Measurements from ENCODE around the gene GNAT2.

Gene GNAT2

DNA sequence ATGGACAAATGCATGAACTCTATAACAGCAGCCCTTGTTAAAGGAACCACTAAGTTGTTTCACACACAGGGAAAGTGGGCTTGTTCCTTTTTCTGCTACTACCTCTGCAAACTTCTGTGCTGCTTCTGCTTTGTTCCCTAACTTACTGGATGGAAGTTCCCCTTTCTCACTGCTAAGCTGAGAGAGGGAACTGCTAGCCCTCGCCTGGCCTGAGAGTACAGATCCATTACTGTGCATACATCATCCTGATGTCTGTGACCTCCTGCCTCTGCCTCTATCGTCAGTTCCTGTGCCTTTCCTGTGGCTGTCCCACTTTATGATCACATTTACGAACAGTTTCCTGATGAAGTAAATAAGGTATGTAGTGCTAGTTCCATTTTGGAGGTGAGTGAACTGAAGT, 3.5 kb downstream of the GNAT2 start:
- H3K9ac ChIP-seq (ENCODE audit: low read length) = no peak overlapping the region
- H3K36me3 ChIP-seq (ENCODE audit: control insufficient read depth, insufficient read depth, low read length, severe bottlenecking) = no peaks in the 10 kb centered on the region
- no peaks in the 10 kb centered on the region for H3K27me3 ChIP-seq (replicated peaks; ENCODE audit: control insufficient read depth, insufficient read depth, low read length)
- no peaks in the 10 kb centered on the region for H3K9me3 ChIP-seq (ENCODE audit: control insufficient read depth, low read length)
- DNase-seq (ENCODE audit: low read depth) = no peak
- peaks cover 29% of the 10 kb centered on the region for H3K4me1 ChIP-seq (ENCODE audit: control insufficient read depth, insufficient read depth, low read length)
- H3K4me3 ChIP-seq (ENCODE audit: low read length) = no peak overlapping the region

DNA sequence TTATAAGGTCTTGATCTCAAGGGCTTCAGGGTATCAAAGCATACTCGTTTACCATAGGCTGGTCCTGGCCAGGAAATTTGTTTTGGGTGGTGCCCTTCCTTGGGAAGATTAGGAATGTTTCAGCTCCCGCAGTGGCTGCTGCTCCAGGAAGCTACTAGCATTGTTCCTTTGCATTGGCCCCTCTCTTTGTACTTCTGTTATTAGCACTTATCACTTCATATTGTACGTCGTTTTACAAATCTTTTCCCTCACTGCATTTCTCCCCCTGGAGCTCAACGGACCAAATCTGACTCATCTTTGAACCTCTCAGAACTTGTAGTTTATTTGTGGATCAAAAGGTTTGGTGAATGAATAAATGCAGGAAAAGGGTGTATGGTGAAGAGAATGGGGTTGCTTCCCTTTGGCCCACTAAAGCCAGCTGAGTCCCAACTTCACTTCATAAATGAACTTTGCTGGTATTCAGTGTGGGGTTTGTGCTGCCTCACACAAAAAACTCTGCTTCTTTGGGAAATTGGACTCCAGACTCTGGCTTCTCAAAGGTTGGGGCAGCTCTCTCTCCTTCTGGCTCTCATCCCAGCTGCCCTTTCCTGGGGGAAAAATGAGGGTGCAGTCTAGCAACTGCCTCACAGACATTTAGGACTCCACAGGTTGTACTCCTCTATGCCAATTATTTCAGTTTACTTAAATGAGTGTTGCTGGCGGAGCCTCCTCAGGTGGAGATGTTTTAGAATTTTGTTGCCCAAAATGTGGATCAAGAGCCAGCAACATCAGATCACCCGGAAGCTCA, 5.9 kb downstream of the GNAT2 start:
- Histone ChIP-seq H3K27me3 (replicated peaks; ENCODE audit: control insufficient read depth, insufficient read depth, low read length) (no peaks in the 10 kb centered on the region), H3K4me3 (ENCODE audit: low read length) (no peak overlapping the region)
- DNase-seq (ENCODE audit: low read depth) = no peak

DNA sequence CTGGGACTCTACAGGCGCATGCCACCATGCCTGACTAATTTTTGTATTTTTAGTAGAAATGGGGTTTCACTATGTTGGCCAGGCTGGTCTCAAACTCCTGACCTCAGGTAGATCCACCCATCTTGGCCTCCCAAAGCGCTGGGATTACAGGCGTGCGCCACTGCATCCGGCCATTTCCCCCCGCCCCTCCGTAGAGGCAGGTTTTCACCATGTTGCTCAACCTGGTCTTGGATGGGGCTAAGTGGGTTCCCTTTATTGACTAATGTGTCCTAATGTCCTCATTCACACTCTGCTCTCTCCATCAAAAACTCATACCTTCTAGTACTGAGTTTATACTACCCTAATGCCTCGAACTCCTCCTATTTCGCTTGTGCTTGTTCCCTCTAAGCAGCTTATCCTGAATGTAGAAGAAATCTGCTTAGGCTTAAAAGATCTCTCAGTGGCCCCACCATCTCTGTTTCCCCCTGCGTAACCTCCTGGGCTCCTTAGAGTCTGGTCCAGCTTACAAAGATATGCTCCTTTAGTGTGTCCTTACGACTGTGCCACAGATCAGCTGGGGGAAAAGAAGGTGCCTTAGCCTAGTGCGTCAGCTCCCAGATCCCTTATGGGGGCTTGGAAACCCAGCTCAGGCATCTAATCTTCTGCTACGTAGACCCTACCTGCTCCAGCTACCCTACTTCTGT, 8.0 kb downstream of the GNAT2 start:
- peaks cover 11% of the 10 kb centered on the region for H3K4me1 ChIP-seq (ENCODE audit: control insufficient read depth, insufficient read depth, low read length)
- H3K36me3 ChIP-seq (ENCODE audit: control insufficient read depth, insufficient read depth, low read length, severe bottlenecking) = no peaks in the 10 kb centered on the region
- H3K4me3 ChIP-seq (ENCODE audit: low read length) = no peak overlapping the region
- no peaks in the 10 kb centered on the region for H3K9me3 ChIP-seq (ENCODE audit: control insufficient read depth, low read length)
- DNase-seq (ENCODE audit: low read depth) = no peak
- H3K27me3 ChIP-seq (replicated peaks; ENCODE audit: control insufficient read depth, insufficient read depth, low read length) = no peaks in the 10 kb centered on the region
- H3K9ac ChIP-seq (ENCODE audit: low read length) = no peak overlapping the region

More for the DNA sequence above, 5.9 kb downstream of the GNAT2 start:
- Histone ChIP-seq H3K4me1 (ENCODE audit: control insufficient read depth, insufficient read depth, low read length) (peaks cover 22% of the 10 kb centered on the region), H3K9me3 (ENCODE audit: control insufficient read depth, low read length) (no peaks in the 10 kb centered on the region), H3K36me3 (ENCODE audit: control insufficient read depth, insufficient read depth, low read length, severe bottlenecking) (no peaks in the 10 kb centered on the region), H3K9ac (ENCODE audit: low read length) (no peak overlapping the region)

DNA sequence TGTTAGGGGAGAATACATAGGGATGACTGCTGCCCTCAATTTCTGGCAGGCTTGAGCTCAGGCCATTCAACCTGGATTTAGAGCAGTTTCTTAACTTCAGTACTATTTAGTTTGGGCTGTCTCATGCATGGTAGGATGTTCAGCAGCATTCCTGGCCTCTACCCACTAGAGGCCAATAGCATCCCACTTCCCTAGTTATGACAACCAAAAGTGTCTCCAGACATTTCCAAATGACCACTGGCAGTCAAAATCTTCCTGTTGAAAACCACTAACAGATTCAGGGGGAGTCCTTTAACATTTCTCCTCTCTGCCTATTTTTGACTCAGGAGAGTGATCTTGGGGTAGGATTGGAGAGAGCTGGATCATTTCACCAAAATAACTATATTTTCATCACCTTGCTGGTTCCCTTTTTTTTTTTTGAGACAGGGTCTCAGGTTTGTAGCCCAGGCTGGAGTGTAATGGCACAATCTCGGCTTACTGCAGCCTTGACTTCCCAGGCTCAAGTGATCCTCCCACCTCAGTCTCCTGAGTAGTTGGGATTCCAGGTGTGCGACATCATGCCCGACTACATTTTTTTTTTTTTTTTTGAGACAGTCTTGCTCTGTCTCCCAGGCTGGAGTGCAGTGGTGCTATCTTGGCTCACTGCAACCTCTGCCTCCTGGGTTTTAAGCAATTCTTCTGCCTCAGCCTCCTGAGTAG, 8.7 kb downstream of the GNAT2 start:
- H3K4me1 ChIP-seq (ENCODE audit: control insufficient read depth, insufficient read depth, low read length) = peaks cover 11% of the 10 kb centered on the region
- H3K9ac ChIP-seq (ENCODE audit: low read length) = no peak overlapping the region
- H3K27me3 ChIP-seq (replicated peaks; ENCODE audit: control insufficient read depth, insufficient read depth, low read length) = no peaks in the 10 kb centered on the region
- no peak overlapping the region for H3K4me3 ChIP-seq (ENCODE audit: low read length)
- H3K9me3 ChIP-seq (ENCODE audit: control insufficient read depth, low read length) = no peaks in the 10 kb centered on the region
- DNase-seq (ENCODE audit: low read depth) = peak; percentile 9
- no peaks in the 10 kb centered on the region for H3K36me3 ChIP-seq (ENCODE audit: control insufficient read depth, insufficient read depth, low read length, severe bottlenecking)

DNA sequence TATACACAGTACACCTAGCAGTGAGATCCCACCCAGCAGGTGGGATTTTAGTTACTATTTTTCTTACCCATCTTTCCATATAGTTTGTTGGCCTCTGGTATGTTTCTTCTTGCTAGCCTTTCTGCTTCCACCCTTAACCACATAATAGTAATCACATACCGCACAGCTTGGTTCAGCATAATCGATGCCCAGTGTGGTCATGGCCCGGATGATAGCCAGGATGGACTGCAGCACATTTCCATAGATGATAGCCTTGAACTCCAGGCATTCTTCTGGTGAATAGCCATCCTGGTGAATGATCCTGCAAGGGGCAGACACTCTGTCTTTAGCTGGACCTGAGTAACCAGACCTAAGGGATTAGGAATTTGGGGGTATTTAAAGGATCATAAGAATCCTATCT, 9.5 kb downstream of the GNAT2 start:
- no peaks in the 10 kb centered on the region for H3K9me3 ChIP-seq (ENCODE audit: control insufficient read depth, low read length)
- no peak for DNase-seq (ENCODE audit: low read depth)
- no peaks in the 10 kb centered on the region for H3K36me3 ChIP-seq (ENCODE audit: control insufficient read depth, insufficient read depth, low read length, severe bottlenecking)
- no peak overlapping the region for H3K4me3 ChIP-seq (ENCODE audit: low read length)
- H3K4me1 ChIP-seq (ENCODE audit: control insufficient read depth, insufficient read depth, low read length) = peaks cover 11% of the 10 kb centered on the region
- H3K9ac ChIP-seq (ENCODE audit: low read length) = no peak overlapping the region
- no peaks in the 10 kb centered on the region for H3K27me3 ChIP-seq (replicated peaks; ENCODE audit: control insufficient read depth, insufficient read depth, low read length)

DNA sequence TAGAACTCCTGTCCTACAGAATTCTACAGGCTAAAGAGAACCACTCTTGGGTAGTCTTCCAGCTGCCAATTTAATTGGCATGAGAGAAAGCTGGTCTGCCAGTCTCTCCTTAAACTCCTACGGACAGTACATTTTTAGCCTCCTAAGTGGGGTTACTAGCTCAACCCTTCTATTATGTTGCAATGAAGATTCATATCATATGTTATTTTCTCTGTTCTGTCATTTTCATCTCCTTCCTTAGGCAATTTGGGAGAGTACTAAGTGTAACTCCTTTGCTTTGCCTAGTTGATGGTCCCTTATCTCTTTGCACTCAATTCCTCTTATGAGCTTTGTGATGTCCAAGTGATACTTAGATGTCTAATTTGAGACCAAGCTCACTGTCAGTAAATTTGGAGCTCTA, 14.0 kb downstream of the GNAT2 start:
- H3K9ac ChIP-seq (ENCODE audit: low read length) = no peak overlapping the region
- no peaks in the 10 kb centered on the region for H3K9me3 ChIP-seq (ENCODE audit: control insufficient read depth, low read length)
- H3K36me3 ChIP-seq (ENCODE audit: control insufficient read depth, insufficient read depth, low read length, severe bottlenecking) = peaks cover 18% of the 10 kb centered on the region
- H3K4me3 ChIP-seq (ENCODE audit: low read length) = no peak overlapping the region
- no peak for DNase-seq (ENCODE audit: low read depth)
- H3K27me3 ChIP-seq (replicated peaks; ENCODE audit: control insufficient read depth, insufficient read depth, low read length) = no peaks in the 10 kb centered on the region
- no peaks in the 10 kb centered on the region for H3K4me1 ChIP-seq (ENCODE audit: control insufficient read depth, insufficient read depth, low read length)

DNA sequence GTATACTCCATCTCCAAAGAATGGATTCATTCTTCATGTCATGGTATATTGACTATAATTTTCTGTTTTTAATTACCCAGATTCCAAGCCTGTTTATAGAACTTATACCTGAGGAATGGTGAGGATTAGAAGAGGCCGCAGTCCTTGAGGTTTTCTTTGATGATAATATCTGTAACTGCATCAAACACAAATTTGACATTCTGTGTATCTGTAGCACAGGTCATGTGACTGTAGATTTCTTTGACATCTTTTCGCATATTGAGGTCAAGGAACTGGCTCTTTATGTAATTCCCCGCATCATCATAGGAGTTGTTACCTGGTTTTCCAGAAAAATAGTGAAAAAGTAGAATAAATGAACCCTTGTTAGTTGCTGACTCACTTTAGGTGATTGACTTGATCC, 16.2 kb downstream of the GNAT2 start:
- no peaks in the 10 kb centered on the region for H3K27me3 ChIP-seq (replicated peaks; ENCODE audit: control insufficient read depth, insufficient read depth, low read length)
- no peak overlapping the region for H3K4me3 ChIP-seq (ENCODE audit: low read length)
- peaks cover 24% of the 10 kb centered on the region for H3K36me3 ChIP-seq (ENCODE audit: control insufficient read depth, insufficient read depth, low read length, severe bottlenecking)
- H3K9ac ChIP-seq (ENCODE audit: low read length) = no peak overlapping the region
- no peaks in the 10 kb centered on the region for H3K4me1 ChIP-seq (ENCODE audit: control insufficient read depth, insufficient read depth, low read length)
- DNase-seq (ENCODE audit: low read depth) = no peak
- H3K9me3 ChIP-seq (ENCODE audit: control insufficient read depth, low read length) = no peaks in the 10 kb centered on the region

DNA sequence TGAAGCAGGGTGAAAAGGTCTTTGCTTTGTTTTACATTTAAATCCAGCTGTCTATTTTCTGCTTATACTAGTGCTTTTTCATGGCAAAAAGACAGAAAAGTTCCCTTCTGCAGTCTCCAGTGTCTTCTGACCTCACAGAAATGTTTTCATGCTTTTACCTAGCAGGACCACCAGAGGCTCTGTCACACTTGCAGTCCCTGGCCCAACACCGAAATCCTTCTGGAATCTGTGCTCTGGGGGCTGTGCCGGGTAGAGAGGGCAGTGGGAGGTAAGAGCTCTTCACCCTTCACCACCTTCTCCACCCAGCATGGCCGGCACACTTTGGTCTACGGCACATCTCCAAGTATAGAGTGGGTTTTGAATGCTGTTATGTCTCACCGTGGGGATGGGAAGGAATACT, 20.8 kb downstream of the GNAT2 start:
- Histone ChIP-seq H3K9me3 (ENCODE audit: control insufficient read depth, low read length) (no peaks in the 10 kb centered on the region), H3K27me3 (replicated peaks; ENCODE audit: control insufficient read depth, insufficient read depth, low read length) (no peaks in the 10 kb centered on the region), H3K36me3 (ENCODE audit: control insufficient read depth, insufficient read depth, low read length, severe bottlenecking) (peaks cover 50% of the 10 kb centered on the region), H3K9ac (ENCODE audit: low read length) (no peak overlapping the region), H3K4me1 (ENCODE audit: control insufficient read depth, insufficient read depth, low read length) (peaks cover 6% of the 10 kb centered on the region), H3K4me3 (ENCODE audit: low read length) (no peak overlapping the region)
- DNase-seq (ENCODE audit: low read depth) = no peak

DNA sequence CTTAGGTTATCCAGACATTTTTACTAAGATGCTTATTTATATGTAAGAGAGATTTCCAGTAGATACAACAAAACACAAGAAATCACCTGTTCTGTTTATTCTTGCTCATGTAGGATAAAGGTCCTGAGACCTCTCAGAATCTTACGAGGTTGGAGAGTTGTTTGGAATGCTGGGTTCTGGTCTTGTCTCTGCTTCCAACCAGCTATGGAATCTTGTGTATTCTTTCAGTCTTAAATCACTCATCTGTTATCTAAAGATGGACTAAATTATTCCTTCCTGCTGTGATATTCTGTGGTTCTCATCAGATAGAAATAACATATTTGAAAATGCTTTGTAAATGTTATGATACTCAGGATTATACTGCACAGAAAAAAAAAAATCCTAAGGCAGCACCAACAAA, 21.3 kb downstream of the GNAT2 start:
- no peak for DNase-seq (ENCODE audit: low read depth)
- H3K9me3 ChIP-seq (ENCODE audit: control insufficient read depth, low read length) = no peaks in the 10 kb centered on the region
- H3K36me3 ChIP-seq (ENCODE audit: control insufficient read depth, insufficient read depth, low read length, severe bottlenecking) = peaks cover 50% of the 10 kb centered on the region
- peaks cover 6% of the 10 kb centered on the region for H3K4me1 ChIP-seq (ENCODE audit: control insufficient read depth, insufficient read depth, low read length)
- H3K27me3 ChIP-seq (replicated peaks; ENCODE audit: control insufficient read depth, insufficient read depth, low read length) = no peaks in the 10 kb centered on the region
- H3K4me3 ChIP-seq (ENCODE audit: low read length) = no peak overlapping the region
- H3K9ac ChIP-seq (ENCODE audit: low read length) = no peak overlapping the region

DNA sequence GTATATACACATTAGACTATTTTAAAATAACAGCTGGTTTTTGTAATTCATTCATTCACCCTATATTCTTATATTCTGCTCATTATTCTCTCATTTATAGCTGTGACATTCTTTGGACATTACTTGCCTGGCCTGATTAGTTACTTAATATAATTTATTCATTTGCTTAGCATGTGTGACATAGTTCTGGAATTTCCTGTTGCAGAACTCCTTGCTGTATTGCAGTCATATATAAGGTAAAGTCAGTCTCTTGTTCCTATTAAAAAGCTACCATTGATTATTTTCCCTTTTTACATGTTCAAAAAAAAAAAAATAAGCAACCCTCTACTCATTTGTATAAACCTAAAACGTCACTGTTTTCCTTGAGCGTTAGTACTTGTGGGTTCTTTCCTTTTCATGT, 23.9 kb downstream of the GNAT2 start:
- H3K9ac ChIP-seq (ENCODE audit: low read length) = no peak overlapping the region
- H3K4me1 ChIP-seq (ENCODE audit: control insufficient read depth, insufficient read depth, low read length) = peaks cover 6% of the 10 kb centered on the region
- H3K36me3 ChIP-seq (ENCODE audit: control insufficient read depth, insufficient read depth, low read length, severe bottlenecking) = peaks cover 66% of the 10 kb centered on the region
- DNase-seq (ENCODE audit: low read depth) = no peak
- no peak overlapping the region for H3K4me3 ChIP-seq (ENCODE audit: low read length)
- H3K27me3 ChIP-seq (replicated peaks; ENCODE audit: control insufficient read depth, insufficient read depth, low read length) = no peaks in the 10 kb centered on the region
- no peaks in the 10 kb centered on the region for H3K9me3 ChIP-seq (ENCODE audit: control insufficient read depth, low read length)

DNA sequence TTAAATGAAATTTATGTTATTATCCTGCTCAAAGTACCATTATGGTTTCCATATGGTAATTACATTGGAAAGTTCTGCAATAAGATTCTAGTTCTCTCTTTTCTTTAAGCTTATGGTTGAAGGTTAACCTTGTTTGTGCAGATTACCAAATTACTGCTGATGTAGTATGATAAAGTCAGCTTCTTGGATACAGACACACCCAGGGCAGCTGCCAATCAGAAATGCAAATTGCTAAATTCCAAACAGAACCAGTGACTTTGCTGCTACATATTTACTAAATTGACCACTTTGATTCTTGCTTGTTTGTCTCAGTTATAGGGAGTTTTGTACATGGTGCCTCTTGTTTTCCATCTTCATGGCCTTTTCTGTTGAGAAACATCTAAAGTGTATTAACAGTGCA, 26.5 kb downstream of the GNAT2 start:
- H3K9me3 ChIP-seq (ENCODE audit: control insufficient read depth, low read length) = no peaks in the 10 kb centered on the region
- H3K4me3 ChIP-seq (ENCODE audit: low read length) = no peak overlapping the region
- peaks cover 9% of the 10 kb centered on the region for H3K4me1 ChIP-seq (ENCODE audit: control insufficient read depth, insufficient read depth, low read length)
- H3K27me3 ChIP-seq (replicated peaks; ENCODE audit: control insufficient read depth, insufficient read depth, low read length) = no peaks in the 10 kb centered on the region
- no peak overlapping the region for H3K9ac ChIP-seq (ENCODE audit: low read length)
- no peak for DNase-seq (ENCODE audit: low read depth)
- peaks cover 79% of the 10 kb centered on the region for H3K36me3 ChIP-seq (ENCODE audit: control insufficient read depth, insufficient read depth, low read length, severe bottlenecking)
